Brain microvascular endothelial cell (primary cell): ENCODE measurements around the gene TMEM187.

Experiments
- DNase-seq: peaks from one replicate; pipeline ENCODE4 v3.0.0-alpha.2; 2020
- H3K27ac ChIP-seq: fragments of 250-450 bp; sonication (Bioruptor Pico); 2 replicates; pipeline ENCODE4 v1.5.1; 2020; ENCODE audit warnings: mild to moderate bottlenecking, moderate library complexity
- H3K27me3 ChIP-seq: fragments of 250-450 bp; sonication (Bioruptor Pico); replicated peaks from 2 replicates; pipeline ENCODE4 v1.5.1; 2020; ENCODE audit warnings: mild to moderate bottlenecking
- H3K36me3 ChIP-seq: fragments of 250-450 bp; sonication (Bioruptor Pico); replicated peaks from 2 replicates; pipeline ENCODE4 v1.5.1; 2020; ENCODE audit warnings: mild to moderate bottlenecking
- H3K4me3 ChIP-seq: 2 replicates; pipeline ENCODE4 v1.5.1; 2011; ENCODE audit warnings: low read depth, mild to moderate bottlenecking, control low read depth, low read length, moderate library complexity
- CTCF ChIP-seq: IDR thresholded peaks from 2 replicates; pipeline ENCODE4 v1.5.1; 2011; ENCODE audit warnings: low read depth, mild to moderate bottlenecking, moderate library complexity, low read length, control low read depth, inconsistent platforms; ENCODE audit errors: missing control alignments
- in situ Hi-C: cut with HindIII; loops from 2 replicates; pipeline ENCODE4 v1.10.0; 2017; ENCODE audit warnings: low sequenced_read_pairs, low pct_ligation_motif_present

The TMEM187 gene

GRCh38 chrX:153955228-153955732 is 17.3 kb upstream of the TMEM187 start:
- TF ChIP-seq CTCF: no peak
- peaks cover 82% of the 10 kb centered on the region for H3K36me3 ChIP-seq
- in situ Hi-C loops: no loop called here
- no peak overlapping the region for H3K27ac ChIP-seq
- no peak for DNase-seq
- no peak overlapping the region for H3K4me3 ChIP-seq
- no peaks in the 10 kb centered on the region for H3K27me3 ChIP-seq

GRCh38 chrX:153956044-153956907 is 16.3 kb upstream of the TMEM187 start:
- Histone ChIP-seq H3K4me3 (no peak overlapping the region), H3K27me3 (no peaks in the 10 kb centered on the region), H3K27ac (no peak overlapping the region), H3K36me3 (peaks cover 78% of the 10 kb centered on the region)
- in situ Hi-C loops: no loop called here
- no peak for DNase-seq
- no peak for TF ChIP-seq CTCF

- Histone ChIP-seq H3K4me3 (no peak overlapping the region), H3K36me3 (peaks cover 79% of the 10 kb centered on the region)
These were observed 15.3 kb upstream of the TMEM187 start for GRCh38 chrX:153957224-153957623.

GRCh38 chrX:153958605-153959004 is 13.9 kb upstream of the TMEM187 start:
- in situ Hi-C loops: no loop called here
- DNase-seq: no peak
- no peak overlapping the region for H3K4me3 ChIP-seq
- no peaks in the 10 kb centered on the region for H3K27me3 ChIP-seq
- H3K27ac ChIP-seq: no peak overlapping the region
- H3K36me3 ChIP-seq: peaks cover 79% of the 10 kb centered on the region
- no peak for TF ChIP-seq CTCF

More at GRCh38 chrX:153957224-153957623, 15.3 kb upstream of the TMEM187 start:
- in situ Hi-C loops: no loop called here
- H3K27ac ChIP-seq: no peak overlapping the region
- TF ChIP-seq CTCF: no peak
- no peaks in the 10 kb centered on the region for H3K27me3 ChIP-seq
- DNase-seq: no peak

- TF ChIP-seq CTCF: no peak
- peaks cover 74% of the 10 kb centered on the region for H3K36me3 ChIP-seq
- in situ Hi-C loops: no loop called here
- no peak overlapping the region for H3K27ac ChIP-seq
- H3K27me3 ChIP-seq: no peaks in the 10 kb centered on the region
- H3K4me3 ChIP-seq: no peak overlapping the region
- no peak for DNase-seq
These were observed 12.9 kb upstream of the TMEM187 start for GRCh38 chrX:153959649-153960048.
